Chondrocyte (in vitro differentiated cells): ENCODE measurements around the gene GCKR. TPM values are rescaled to one million over a fixed set of nuclear protein-coding genes. Genes with fewer than 3 reads are reported as not detected.

Source experiments
- DNase-seq: peaks from one replicate; pipeline ENCODE4 v3.0.0; 2021; ENCODE audit warnings: mixed read lengths, low spot score
- H3K27ac Mint-ChIP-seq: one replicate; pipeline ENCODE4 v1.8.0; 2021; ENCODE audit warnings: mild to moderate bottlenecking, moderate library complexity, mixed read lengths; ENCODE audit not compliant: unreplicated experiment
- H3K27me3 Mint-ChIP-seq: 2 replicates; pipeline ENCODE4 v1.8.0; 2021; ENCODE audit warnings: low read depth, mixed read lengths
- H3K36me3 Mint-ChIP-seq: 2 replicates; pipeline ENCODE4 v1.8.0; 2021; ENCODE audit warnings: low read depth, mixed read lengths
- H3K4me1 Mint-ChIP-seq: 2 replicates; pipeline ENCODE4 v1.8.0; 2021; ENCODE audit warnings: low read depth, mild to moderate bottlenecking, mixed read lengths
- H3K4me3 Mint-ChIP-seq: one replicate; pipeline ENCODE4 v1.8.0; 2021; ENCODE audit warnings: mild to moderate bottlenecking, moderate library complexity, mixed read lengths; ENCODE audit not compliant: unreplicated experiment
- H3K9me3 Mint-ChIP-seq: 2 replicates; pipeline ENCODE4 v1.8.0; 2021; ENCODE audit warnings: low read depth, mixed read lengths
- total RNA-seq: library from RNA; stranded (reverse); gene quantifications from 3 replicates; pipeline ENCODE4 v1.2.1, GENCODE V29; 2021
- TF ChIP-seq, protein P1 (sequence below): fragments of 200-600 bp; sonication (generic); IDR thresholded peaks from 2 replicates; pipeline ENCODE4 v1.5.0; 2021; ENCODE audit warnings: antibody characterized with exemption, mild to moderate bottlenecking, moderate library complexity

The GCKR gene
- total RNA-seq, 1 donor from 2014 or later, result not detected

GRCh38 chr2:27464443-27464842 is 32.2 kb upstream of the GCKR start:
- Mint-ChIP-seq H3K27ac (no peak overlapping the region), H3K4me3 (no peak overlapping the region), H3K4me1 (no peaks in the 10 kb centered on the region), H3K36me3 (peaks cover 18% of the 10 kb centered on the region), H3K27me3 (no peaks in the 10 kb centered on the region), H3K9me3 (no peaks in the 10 kb centered on the region)
- DNase-seq, result no peak
- TF ChIP-seq, protein P1, sequence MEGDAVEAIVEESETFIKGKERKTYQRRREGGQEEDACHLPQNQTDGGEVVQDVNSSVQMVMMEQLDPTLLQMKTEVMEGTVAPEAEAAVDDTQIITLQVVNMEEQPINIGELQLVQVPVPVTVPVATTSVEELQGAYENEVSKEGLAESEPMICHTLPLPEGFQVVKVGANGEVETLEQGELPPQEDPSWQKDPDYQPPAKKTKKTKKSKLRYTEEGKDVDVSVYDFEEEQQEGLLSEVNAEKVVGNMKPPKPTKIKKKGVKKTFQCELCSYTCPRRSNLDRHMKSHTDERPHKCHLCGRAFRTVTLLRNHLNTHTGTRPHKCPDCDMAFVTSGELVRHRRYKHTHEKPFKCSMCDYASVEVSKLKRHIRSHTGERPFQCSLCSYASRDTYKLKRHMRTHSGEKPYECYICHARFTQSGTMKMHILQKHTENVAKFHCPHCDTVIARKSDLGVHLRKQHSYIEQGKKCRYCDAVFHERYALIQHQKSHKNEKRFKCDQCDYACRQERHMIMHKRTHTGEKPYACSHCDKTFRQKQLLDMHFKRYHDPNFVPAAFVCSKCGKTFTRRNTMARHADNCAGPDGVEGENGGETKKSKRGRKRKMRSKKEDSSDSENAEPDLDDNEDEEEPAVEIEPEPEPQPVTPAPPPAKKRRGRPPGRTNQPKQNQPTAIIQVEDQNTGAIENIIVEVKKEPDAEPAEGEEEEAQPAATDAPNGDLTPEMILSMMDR, result no peak

- Mint-ChIP-seq H3K27me3 (no peaks in the 10 kb centered on the region), H3K36me3 (peaks cover 13% of the 10 kb centered on the region), H3K4me1 (no peaks in the 10 kb centered on the region), H3K4me3 (no peak overlapping the region), H3K27ac (no peak overlapping the region), H3K9me3 (no peaks in the 10 kb centered on the region)
- no peak for DNase-seq
- TF ChIP-seq, protein P1, result no peak
Observed at GRCh38 chr2:27471961-27472360, 24.7 kb upstream of the GCKR start.

DNA sequence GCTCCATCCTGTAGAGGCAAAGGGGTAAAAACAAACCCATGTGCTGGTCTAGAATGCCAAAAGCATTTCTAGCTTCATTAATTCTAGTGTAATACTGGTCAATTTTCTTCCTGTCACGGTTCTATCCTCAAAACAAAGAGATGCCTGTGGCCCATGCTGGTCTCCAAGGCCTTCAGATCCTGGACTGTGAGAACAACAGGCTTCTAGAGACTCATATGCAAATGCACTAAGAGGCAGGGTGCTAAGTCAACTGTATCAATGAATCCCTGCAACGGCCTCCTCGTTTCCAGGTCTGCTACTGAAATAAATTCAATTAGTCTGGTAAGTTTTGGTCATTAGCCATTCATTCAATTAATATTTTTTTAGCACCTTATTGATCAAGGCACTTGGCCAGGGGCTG is 11.1 kb upstream of the GCKR start:
- Mint-ChIP-seq H3K27me3 (no peaks in the 10 kb centered on the region), H3K36me3 (peaks cover 10% of the 10 kb centered on the region), H3K27ac (no peak overlapping the region), H3K4me1 (peaks cover 14% of the 10 kb centered on the region), H3K4me3 (no peak overlapping the region), H3K9me3 (no peaks in the 10 kb centered on the region)
- TF ChIP-seq, protein P1, result no peak
- no peak for DNase-seq

DNA sequence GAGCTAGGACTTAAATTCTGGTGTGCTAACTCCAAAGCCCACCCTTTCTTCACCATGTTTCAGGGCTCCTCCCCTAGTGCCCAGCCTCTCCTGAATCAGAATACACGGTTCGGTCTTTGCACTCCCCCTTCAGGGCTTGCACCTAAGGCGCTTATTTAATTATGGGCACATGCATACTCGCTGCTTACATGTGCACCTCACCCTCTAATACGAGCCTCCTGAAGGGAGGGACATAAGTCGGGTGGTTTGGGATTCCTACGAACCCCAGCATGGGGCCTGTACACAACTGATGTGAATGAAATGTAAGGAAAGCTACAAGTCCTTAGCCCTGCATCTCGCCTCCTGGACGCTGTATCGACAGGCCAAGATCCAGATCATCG is 7.5 kb upstream of the GCKR start:
- no peak for DNase-seq
- Mint-ChIP-seq H3K27me3 (no peaks in the 10 kb centered on the region), H3K4me1 (peaks cover 20% of the 10 kb centered on the region), H3K27ac (peak overlapping the region; percentile 90), H3K36me3 (peaks cover 3% of the 10 kb centered on the region), H3K9me3 (no peaks in the 10 kb centered on the region), H3K4me3 (peak overlapping the region; percentile 93)
- TF ChIP-seq, protein P1, result peak; percentile 52

DNA sequence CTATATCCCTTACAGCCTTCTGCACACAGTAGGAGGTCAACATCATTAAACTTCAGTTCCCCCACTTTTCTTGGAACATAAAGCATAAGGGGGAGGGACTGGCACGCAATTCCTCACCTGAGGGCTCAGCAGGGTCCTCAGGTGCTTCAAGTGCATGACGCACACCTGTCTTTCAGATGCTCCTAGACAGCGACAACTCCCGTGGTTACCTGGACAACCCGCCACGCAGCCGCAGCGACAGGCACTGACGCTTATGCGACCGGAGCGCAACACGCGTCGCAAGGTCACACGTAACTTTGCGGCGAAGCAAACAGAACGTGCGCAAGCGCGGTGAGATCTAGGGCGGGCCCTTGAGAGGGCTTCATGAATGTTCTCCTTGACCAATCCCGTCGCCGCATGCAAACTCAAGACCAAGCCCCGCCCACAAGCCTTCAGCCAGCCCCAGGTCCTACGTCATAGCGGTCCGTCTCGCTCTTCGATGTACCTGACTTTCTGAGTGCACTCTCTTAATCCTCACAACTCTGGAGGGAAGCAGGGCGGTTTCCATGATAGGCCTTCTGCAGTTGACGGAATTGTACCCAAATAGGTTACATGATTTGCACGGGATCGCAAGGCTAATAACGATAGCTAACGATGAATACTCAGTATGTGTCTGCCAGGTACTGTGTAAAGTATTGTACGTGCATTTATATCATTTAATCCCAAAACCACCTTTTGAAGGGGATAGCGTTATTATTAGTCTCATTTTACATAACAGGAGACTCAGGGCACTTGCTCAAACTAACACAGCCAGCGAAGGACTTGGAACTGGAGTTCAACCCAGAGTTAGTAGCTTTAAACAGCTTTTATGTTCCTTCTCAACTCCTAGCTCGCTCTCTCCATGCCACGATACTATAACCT is 6.9 kb upstream of the GCKR start, which contains the start of gene IFT172:
TSS of gene IFT172 (minus strand) at position 246 of the 900 bp plus-strand sequence. CDS start at position 156, 90 bp downstream.
- TF ChIP-seq, protein P1, result no peak
- no peaks in the 10 kb centered on the region for H3K9me3 Mint-ChIP-seq
- no peaks in the 10 kb centered on the region for H3K27me3 Mint-ChIP-seq
- DNase-seq, result peak; percentile 99
- H3K36me3 Mint-ChIP-seq, result peaks cover 3% of the 10 kb centered on the region
- peaks cover 25% of the 10 kb centered on the region for H3K4me1 Mint-ChIP-seq
- H3K27ac Mint-ChIP-seq, result peak within 1 kb of the TSS; percentile 90
- peak within 1 kb of the TSS; percentile 93 for H3K4me3 Mint-ChIP-seq
